ENCODE measurements around the gene WDR26.

The WDR26 gene

GRCh38 chr1:224373008-224373590 lies 61.5 kb downstream of the WDR26 start:
- H3K9me2 ChIP-seq (replicated peaks; ENCODE audit: insufficient read depth, low read length): no peaks in the 10 kb centered on the region
- peaks cover 3% of the 10 kb centered on the region; the same call in 1 of the 2 replicates for H3K36me3 ChIP-seq (ENCODE audit: low read length)
- no peak overlapping the region for H2AFZ ChIP-seq (ENCODE audit: low read depth, low read length, severe bottlenecking)
- H3K4me2 ChIP-seq (ENCODE audit: low read depth, low read length, poor library complexity, severe bottlenecking): no peak overlapping the region
- TF ChIP-seq CTCF (IDR thresholded peaks at IDR 0.05; ENCODE audit: insufficient read depth, low read length, poor library complexity, severe bottlenecking): no peak
- H3K79me2 ChIP-seq (ENCODE audit: insufficient read depth, low read length): no peaks in the 10 kb centered on the region
- no peak overlapping the region for H3K9ac ChIP-seq (ENCODE audit: low read length)
- H3K27me3 ChIP-seq (ENCODE audit: low read length): no peaks in the 10 kb centered on the region
- H3K27ac ChIP-seq (ENCODE audit: low read depth, low read length): no peak overlapping the region
- H3K9me3 ChIP-seq (ENCODE audit: insufficient read depth, low read length): no peaks in the 10 kb centered on the region
- H4K20me1 ChIP-seq (ENCODE audit: low read depth, low read length): no peaks in the 10 kb centered on the region
- H3F3A ChIP-seq (ENCODE audit: insufficient read depth): no peaks in the 10 kb centered on the region
- no peak overlapping the region for H3K4me3 ChIP-seq (ENCODE audit: insufficient read depth, low read length, poor library complexity, severe bottlenecking)

- TF ChIP-seq CTCF (IDR thresholded peaks at IDR 0.05; ENCODE audit: insufficient read depth, low read length, poor library complexity, severe bottlenecking): no peak
- no peak for TF ChIP-seq EZH2phosphoT487 (conservative IDR thresholded peaks at IDR 0.05; ENCODE audit: low read length)
- Histone ChIP-seq H3K27ac (ENCODE audit: low read depth, low read length) (no peak overlapping the region), H3K4me2 (ENCODE audit: low read depth, low read length, poor library complexity, severe bottlenecking) (no peak overlapping the region), H4K20me1 (ENCODE audit: low read depth, low read length) (no peaks in the 10 kb centered on the region), H3K4me3 (ENCODE audit: insufficient read depth, low read length, poor library complexity, severe bottlenecking) (no peak overlapping the region), H3K27me3 (ENCODE audit: low read length) (no peaks in the 10 kb centered on the region), H3K9ac (ENCODE audit: low read length) (no peak overlapping the region), H3F3A (ENCODE audit: insufficient read depth) (no peaks in the 10 kb centered on the region), H3K36me3 (ENCODE audit: low read length) (peaks cover 6% of the 10 kb centered on the region; the same call in 1 of the 2 replicates), H3K9me3 (ENCODE audit: insufficient read depth, low read length) (no peaks in the 10 kb centered on the region), H3K79me2 (ENCODE audit: insufficient read depth, low read length) (peaks cover 14% of the 10 kb centered on the region; the same call in 1 of the 2 replicates), H3K9me2 (replicated peaks; ENCODE audit: insufficient read depth, low read length) (no peaks in the 10 kb centered on the region), H2AFZ (ENCODE audit: low read depth, low read length, severe bottlenecking) (no peak overlapping the region)
These were observed 66.2 kb downstream of the WDR26 start for GRCh38 chr1:224368409-224368808.

- Histone ChIP-seq H3K9me2 (replicated peaks; ENCODE audit: insufficient read depth, low read length) (no peaks in the 10 kb centered on the region), H3K4me3 (ENCODE audit: insufficient read depth, low read length, poor library complexity, severe bottlenecking) (no peak overlapping the region), H3K9me3 (ENCODE audit: insufficient read depth, low read length) (no peaks in the 10 kb centered on the region), H3K79me2 (ENCODE audit: insufficient read depth, low read length) (peaks cover 32% of the 10 kb centered on the region; the same call in 1 of the 2 replicates), H3K36me3 (ENCODE audit: low read length) (no peaks in the 10 kb centered on the region), H3K9ac (ENCODE audit: low read length) (no peak overlapping the region), H3K27ac (ENCODE audit: low read depth, low read length) (no peak overlapping the region), H3F3A (ENCODE audit: insufficient read depth) (no peaks in the 10 kb centered on the region), H4K20me1 (ENCODE audit: low read depth, low read length) (no peaks in the 10 kb centered on the region; the same call in 1 of the 2 replicates), H3K27me3 (ENCODE audit: low read length) (no peaks in the 10 kb centered on the region), H3K4me2 (ENCODE audit: low read depth, low read length, poor library complexity, severe bottlenecking) (no peak overlapping the region), H2AFZ (ENCODE audit: low read depth, low read length, severe bottlenecking) (no peak overlapping the region)
- TF ChIP-seq CTCF (IDR thresholded peaks at IDR 0.05; ENCODE audit: insufficient read depth, low read length, poor library complexity, severe bottlenecking) (no peak), EZH2phosphoT487 (conservative IDR thresholded peaks at IDR 0.05; ENCODE audit: low read length) (no peak)
These were observed 75.4 kb downstream of the WDR26 start for GRCh38 chr1:224359207-224359606.
